PC-3 (cell line): ENCODE measurements around the gene CD320. TPM values are rescaled to one million over a fixed set of nuclear protein-coding genes. Genes with fewer than 3 reads are reported as not detected.
A peak's percentile ranks its signal among the peaks of the same experiment; 100 is the strongest.

Experiments used
- ATAC-seq: fragments of 200-7000 bp; cut with Tn5 transposase; 2 replicates; pipeline ENCODE4 v1.9.1; 2020; ENCODE audit warnings: mild to moderate bottlenecking, moderate library complexity
- BruUV-seq: library from RNA; stranded (reverse); fragments of 400-500 nt; replicated peaks from 2 replicates; lab custom pipeline; 2021; lab: Mats Ljungman, UMichigan
- CTCF ChIA-PET: fragments of 300-600 bp; sonication (Branson Sonifier 250); formaldehyde crosslinking; loops from one replicate; lab custom pipeline; 2022; ENCODE audit warnings: antibody characterized with exemption; lab: Charles Lee
- POLR2A ChIA-PET: fragments of 300-600 bp; sonication (Branson Sonifier 250); formaldehyde crosslinking; loops from one replicate; lab custom pipeline; 2022; ENCODE audit warnings: antibody characterized with exemption; ENCODE audit not compliant: unreplicated experiment; lab: Charles Lee
- DNase-seq: peaks from one replicate; pipeline ENCODE4 v3.0.0-alpha.2; 2015
- H2AFZ ChIP-seq: fragments of 300-600 bp; sonication (generic); 2 replicates; pipeline ENCODE4 v1.6.0; 2016; ENCODE audit warnings: antibody characterized with exemption, low read length
- H3F3A ChIP-seq: fragments of 300-600 bp; sonication (generic); one replicate; pipeline ENCODE4 v1.6.0; 2017; ENCODE audit warnings: antibody characterized with exemption, low read length, control low read depth, mild to moderate bottlenecking; ENCODE audit not compliant: unreplicated experiment
- H3K27ac ChIP-seq: fragments of 300-600 bp; sonication (generic); 2 replicates; pipeline ENCODE4 v1.5.1; 2016; ENCODE audit warnings: mild to moderate bottlenecking, low read length
- H3K27me3 ChIP-seq: fragments of 300-600 bp; sonication (generic); 2 replicates; pipeline ENCODE4 v1.6.1; 2016; ENCODE audit warnings: low read length, mixed read lengths
- H3K36me3 ChIP-seq: fragments of 300-600 bp; sonication (generic); 2 replicates; pipeline ENCODE4 v1.6.1; 2016; ENCODE audit warnings: low read depth, mixed run types, low read length, mixed read lengths
- H3K4me1 ChIP-seq: fragments of 300-600 bp; sonication (generic); 2 replicates; pipeline ENCODE4 v1.5.1; 2016; ENCODE audit warnings: low read length; ENCODE audit not compliant: insufficient read depth
- H3K4me2 ChIP-seq: fragments of 300-600 bp; sonication (generic); 2 replicates; pipeline ENCODE4 v1.6.0; 2016; ENCODE audit warnings: low read length
- H3K4me3 ChIP-seq: fragments of 300-600 bp; sonication (generic); 2 replicates; pipeline ENCODE4 v1.5.1; 2016; ENCODE audit warnings: mild to moderate bottlenecking, low read length, mixed read lengths
- H3K79me2 ChIP-seq: fragments of 300-600 bp; sonication (generic); 2 replicates; pipeline ENCODE4 v1.6.1; 2017; ENCODE audit warnings: low read length, mixed read lengths
- H3K9ac ChIP-seq: fragments of 300-600 bp; sonication (generic); 2 replicates; pipeline ENCODE4 v1.6.0; 2016; ENCODE audit warnings: mild to moderate bottlenecking, low read length
- H3K9me2 ChIP-seq: fragments of 300-600 bp; sonication (generic); replicated peaks from 2 replicates; pipeline ENCODE4 v1.6.1; 2016; ENCODE audit warnings: mixed run types, low read length, mixed read lengths
- H3K9me3 ChIP-seq: fragments of 300-600 bp; sonication (generic); 2 replicates; pipeline ENCODE4 v1.6.1; 2016; ENCODE audit warnings: low read length, mixed read lengths
- H4K20me1 ChIP-seq: fragments of 300-600 bp; sonication (generic); 2 replicates; pipeline ENCODE4 v1.6.1; 2016; ENCODE audit warnings: low read length, mixed read lengths
- CTCF ChIP-seq: fragments of 300-600 bp; sonication (generic); conservative IDR thresholded peaks from 2 replicates; pipeline ENCODE4 v1.5.1; 2017; ENCODE audit warnings: antibody characterized with exemption, low read depth, mild to moderate bottlenecking, low read length
- EZH2 ChIP-seq: fragments of 300-600 bp; sonication (generic); IDR thresholded peaks from one replicate; pipeline ENCODE4 v1.6.1; 2017; ENCODE audit warnings: antibody characterized with exemption, mild to moderate bottlenecking, low read length; ENCODE audit not compliant: unreplicated experiment
- EZH2phosphoT487 ChIP-seq: fragments of 300-600 bp; sonication (generic); IDR thresholded peaks from 2 replicates; pipeline ENCODE4 v1.6.1; 2018; ENCODE audit warnings: mild to moderate bottlenecking, antibody characterized with exemption, low read length, borderline replicate concordance
- intact Hi-C: fragments of 100-400 bp; cut with micrococcal nuclease; formaldehyde crosslinking; loops from 2 replicates; pipeline ENCODE4 v1.9.0; 2023
- total RNA-seq: library from RNA; depleted of rRNA; stranded (reverse); fragments of >200 nt; gene quantifications from 2 replicates; pipeline ENCODE4 v1.2.3, GENCODE V29; 2014

The CD320 gene
- total RNA-seq, 1 experiment from 2014 or later: 221 TPM

GRCh38 chr19:8323781-8324185, 15.6 kb upstream of the CD320 start:
- DNase-seq: no peak

GRCh38 chr19:8322638-8322997, 14.5 kb upstream of the CD320 start:
- ChIA-PET POLR2A (no interaction called here), CTCF (interaction anchor here (0.6 kb wide), 1 partner anchor 25 kb away, joined by 4 read pairs; no protein-coding TSS in a partner anchor)
- DNase-seq: no peak
- Histone ChIP-seq H3K4me1 (peaks cover 19% of the 10 kb centered on the region), H2AFZ (no peak overlapping the region), H3K79me2 (peaks cover 43% of the 10 kb centered on the region), H3K27me3 (no peaks in the 10 kb centered on the region), H3K9ac (peak overlapping the region; percentile 99), H4K20me1 (peaks cover 22% of the 10 kb centered on the region), H3K4me3 (peak overlapping the region; percentile 99), H3K4me2 (peak overlapping the region; percentile 96), H3F3A (no peaks in the 10 kb centered on the region), H3K9me3 (no peaks in the 10 kb centered on the region), H3K9me2 (no peaks in the 10 kb centered on the region), H3K36me3 (peaks cover 21% of the 10 kb centered on the region), H3K27ac (no peak overlapping the region)
- TF ChIP-seq CTCF: no peak
- TF ChIP-seq EZH2: no peak
- TF ChIP-seq EZH2phosphoT487: no peak
- BruUV-seq: no TSS peak
- intact Hi-C loops: no loop called here
- no peak for ATAC-seq

More at GRCh38 chr19:8323781-8324185, 15.6 kb upstream of the CD320 start:
- peak overlapping the region; percentile 99; the same call in 1 of the 2 replicates for H3K4me3 ChIP-seq
- no peak overlapping the region for H3K27ac ChIP-seq
- H3K4me2 ChIP-seq: no peak overlapping the region; the same call in 1 of the 2 replicates
- H4K20me1 ChIP-seq: peaks cover 22% of the 10 kb centered on the region
- CTCF ChIA-PET: interaction anchor here (0.5 to 0.6 kb wide), 2 partner anchors 57 to 67 kb away, joined by 3 to 6 read pairs; no protein-coding TSS in a partner anchor
- no peak for ATAC-seq
- intact Hi-C loops: no loop called here
- H3K4me1 ChIP-seq: peaks cover 19% of the 10 kb centered on the region
- no peak overlapping the region for H2AFZ ChIP-seq
- no peak overlapping the region for H3K9ac ChIP-seq
- peaks cover 21% of the 10 kb centered on the region for H3K36me3 ChIP-seq
- no TSS peak for BruUV-seq
- no peaks in the 10 kb centered on the region for H3K9me2 ChIP-seq
- no peak for TF ChIP-seq EZH2phosphoT487
- no peak for TF ChIP-seq CTCF
- TF ChIP-seq EZH2: no peak
- H3F3A ChIP-seq: no peaks in the 10 kb centered on the region
- H3K9me3 ChIP-seq: no peaks in the 10 kb centered on the region
- H3K79me2 ChIP-seq: peaks cover 43% of the 10 kb centered on the region
- POLR2A ChIA-PET: no interaction called here
- no peaks in the 10 kb centered on the region for H3K27me3 ChIP-seq

- H3K4me1 ChIP-seq: peaks cover 19% of the 10 kb centered on the region
- ChIA-PET POLR2A (interaction anchor here (0.6 kb wide), 1 partner anchor 19 kb away, joined by 14 read pairs; no protein-coding TSS in a partner anchor), CTCF (interaction anchor here (0.6 kb wide), 1 partner anchor 26 kb away, joined by 4 read pairs; no protein-coding TSS in a partner anchor)
- H3K9me2 ChIP-seq: no peaks in the 10 kb centered on the region
- BruUV-seq: no TSS peak
- H4K20me1 ChIP-seq: peaks cover 22% of the 10 kb centered on the region
- peaks cover 43% of the 10 kb centered on the region for H3K79me2 ChIP-seq
- peaks cover 21% of the 10 kb centered on the region for H3K36me3 ChIP-seq
- intact Hi-C loops: no loop called here
- H3K9ac ChIP-seq: peak overlapping the region; percentile 99
- no peak overlapping the region for H2AFZ ChIP-seq
- no peaks in the 10 kb centered on the region for H3K27me3 ChIP-seq
- H3K4me3 ChIP-seq: peak overlapping the region; percentile 99
- H3F3A ChIP-seq: no peaks in the 10 kb centered on the region
- peak overlapping the region; percentile 96 for H3K4me2 ChIP-seq
- no peak for ATAC-seq
- 0 out of 2 replicates have a peak overlapping the region, but pooled peaks have one; percentile 31 for H3K27ac ChIP-seq
- no peak for DNase-seq
- no peaks in the 10 kb centered on the region for H3K9me3 ChIP-seq
- TF ChIP-seq CTCF: no peak
- TF ChIP-seq EZH2phosphoT487: no peak
- TF ChIP-seq EZH2: no peak
Measured at GRCh38 chr19:8321986-8322637, 14.0 kb upstream of the CD320 start.
